ENCODE measurements around the gene NTRK3.

GRCh38 chr15:88132499-88132898 lies 124.0 kb downstream of the NTRK3 start:
- TF ChIP-seq CTCF (IDR thresholded peaks at IDR 0.05; ENCODE audit: low read depth, low read length, missing input control) (no peak), HNF4G (IDR thresholded peaks at IDR 0.05) (no peak), TAF1 (conservative IDR thresholded peaks at IDR 0.05) (no peak)
